Ramos (cell line): ENCODE data around the gene PADI2.

Source experiments
- in situ Hi-C: fragments of 300-500 bp; cut with MboI; formaldehyde crosslinking; loops from one replicate; pipeline ENCODE4 v1.14.3; 2022; ENCODE audit warnings: low sequenced_read_pairs; ENCODE audit not compliant: unreplicated experiment

PADI2 gene

DNA sequence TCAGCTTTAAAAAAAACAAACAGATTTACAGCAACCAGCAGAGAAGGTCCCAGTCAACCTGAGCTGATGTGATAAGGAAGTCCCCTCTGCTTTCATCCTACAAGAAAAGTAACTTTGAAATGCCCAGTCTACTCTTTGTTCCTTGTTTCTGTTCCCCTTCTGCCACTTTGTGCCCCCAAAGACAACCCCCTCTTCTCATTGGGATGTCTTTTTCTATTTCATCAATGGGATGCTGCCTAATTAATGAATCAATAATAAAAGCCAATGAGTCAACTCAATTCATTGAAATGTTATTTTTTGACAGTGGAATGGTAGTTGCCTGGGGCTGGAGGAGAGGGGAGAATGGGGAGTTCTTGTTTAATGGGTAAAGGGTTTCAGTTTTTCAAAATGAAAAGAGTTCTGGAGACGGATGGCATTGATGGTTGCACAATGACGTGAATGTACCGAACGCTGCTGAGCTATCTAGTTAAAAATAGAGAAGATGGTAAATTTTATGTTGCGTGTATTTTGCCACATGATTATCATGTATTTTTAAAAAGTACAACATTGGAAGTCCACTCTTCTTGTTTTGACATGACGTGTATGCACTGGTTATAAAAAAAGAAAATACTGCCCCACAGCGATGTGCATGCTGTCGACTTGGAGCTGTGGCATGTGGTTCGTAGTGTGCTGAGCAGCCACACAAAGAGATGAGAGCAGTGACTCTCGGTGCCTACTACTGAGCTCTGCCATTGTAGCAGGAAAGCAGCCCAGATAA lies 22.4 kb upstream of the PADI2 start:
- in situ Hi-C loops = no loop called here

DNA sequence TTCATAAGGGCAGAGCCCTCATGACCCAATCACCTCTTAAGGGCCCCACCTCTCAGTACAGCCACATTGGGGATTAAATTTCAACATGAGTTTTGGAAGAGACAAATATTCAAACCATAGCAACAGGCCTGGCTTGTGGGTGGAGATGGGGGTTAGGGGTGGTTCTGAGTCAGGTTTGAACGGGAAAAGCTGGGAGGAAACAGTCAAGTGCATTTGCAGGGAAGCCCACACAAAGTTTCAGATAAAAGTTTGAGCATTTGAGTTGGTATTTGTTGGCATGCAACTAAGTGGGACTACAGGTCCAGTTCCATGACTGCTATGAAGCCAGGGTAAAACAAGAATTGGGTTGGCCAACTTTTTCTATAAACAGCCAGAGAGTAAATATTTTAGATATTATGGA lies 21.0 kb upstream of the PADI2 start:
- in situ Hi-C loops = no loop called here

DNA sequence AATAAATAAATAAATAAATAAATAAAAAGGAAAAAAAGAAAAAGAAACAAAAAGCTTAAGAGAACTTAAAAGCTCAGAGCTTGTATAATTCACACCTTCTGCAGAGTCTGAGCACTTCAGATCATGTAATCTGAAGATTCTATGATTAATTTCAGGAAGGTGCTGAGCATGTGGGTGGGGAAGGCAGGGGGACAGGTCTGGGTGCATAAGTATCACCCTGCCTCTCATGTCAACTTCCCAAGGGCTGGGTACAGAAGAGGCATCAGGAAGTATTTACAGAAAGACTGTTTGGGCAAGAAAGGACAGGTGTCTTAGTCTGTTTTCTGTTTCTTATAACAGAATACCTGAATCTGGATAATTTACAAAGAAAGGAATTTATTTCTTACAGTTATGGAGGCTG lies 20.4 kb upstream of the PADI2 start:
- in situ Hi-C loops = no loop called here

DNA sequence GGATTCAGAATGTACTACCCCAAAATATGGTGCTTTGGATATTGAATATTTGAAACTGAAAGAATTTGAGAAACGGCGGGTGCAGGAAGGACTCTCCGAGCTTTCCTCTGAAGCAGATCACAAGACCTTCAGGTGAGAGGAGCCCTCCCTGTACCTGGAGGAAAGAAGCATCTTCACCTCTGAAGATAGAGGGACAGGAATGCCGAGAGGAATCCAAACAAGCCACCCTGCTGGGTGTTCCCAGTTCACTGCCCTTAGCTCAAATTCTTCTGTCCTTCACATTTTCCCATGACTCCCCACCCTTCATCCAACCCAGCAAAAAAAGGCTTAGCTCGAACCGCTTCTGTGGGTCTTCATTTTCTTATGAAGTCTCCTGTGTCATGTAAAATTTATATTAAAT lies 18.2 kb upstream of the PADI2 start:
- in situ Hi-C loops = no loop called here

DNA sequence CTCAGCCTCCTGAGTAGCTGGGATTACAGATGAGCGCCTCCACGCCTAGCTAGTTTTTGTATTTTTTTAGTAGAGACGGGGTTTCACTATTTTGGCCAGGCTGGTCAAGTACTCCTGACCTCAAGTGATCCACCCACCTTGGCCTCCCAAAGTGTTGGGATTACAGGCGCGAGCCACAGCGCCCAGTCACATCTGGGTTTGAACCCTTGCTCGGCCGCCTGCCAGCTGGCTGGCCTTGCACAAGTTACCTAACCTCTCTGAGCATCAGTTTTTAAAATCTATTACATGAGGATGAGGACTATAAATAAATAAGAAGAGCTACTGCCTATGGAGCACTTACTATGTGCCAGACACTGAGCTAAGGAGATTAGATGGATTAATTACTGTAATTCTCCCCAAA lies 17.7 kb upstream of the PADI2 start:
- in situ Hi-C loops = no loop called here

DNA sequence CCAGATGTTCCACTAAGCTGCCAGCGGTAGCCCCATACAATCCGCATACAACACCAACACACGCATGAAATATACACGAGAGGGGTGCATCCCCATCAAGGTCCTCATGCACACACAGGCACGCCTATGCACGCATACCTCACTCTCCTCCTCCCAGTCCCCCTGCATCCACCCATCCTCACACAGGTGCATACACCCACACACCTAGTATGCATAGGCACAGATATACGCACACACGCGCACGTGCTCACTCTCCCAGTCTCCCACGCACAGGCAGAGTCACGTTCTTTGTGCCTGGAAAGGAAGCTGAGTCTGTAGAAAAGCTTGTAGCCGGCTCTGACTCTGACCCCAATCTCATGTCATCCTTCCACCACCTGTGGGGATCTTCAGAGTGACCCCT lies 16.9 kb upstream of the PADI2 start:
- in situ Hi-C loops = no loop called here

DNA sequence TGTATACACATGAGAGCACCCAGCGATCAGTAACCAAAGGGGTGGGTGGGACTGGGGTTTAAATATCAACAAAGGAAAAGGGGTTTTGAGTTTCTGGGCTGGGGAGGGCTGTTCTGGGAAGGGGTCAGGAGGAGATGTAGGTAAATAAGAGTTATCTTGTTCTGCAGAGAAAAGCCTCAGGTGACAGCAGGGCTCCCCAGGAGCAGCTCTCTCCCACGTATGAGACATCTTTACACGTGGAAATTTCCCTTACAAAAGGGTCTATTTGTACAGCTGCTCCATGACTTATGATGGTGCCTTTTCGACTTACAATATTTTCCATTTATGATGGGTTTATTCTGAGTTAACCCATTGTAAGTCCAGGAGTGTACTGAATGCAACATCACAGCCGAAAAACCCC lies 16.3 kb upstream of the PADI2 start:
- in situ Hi-C loops = no loop called here

DNA sequence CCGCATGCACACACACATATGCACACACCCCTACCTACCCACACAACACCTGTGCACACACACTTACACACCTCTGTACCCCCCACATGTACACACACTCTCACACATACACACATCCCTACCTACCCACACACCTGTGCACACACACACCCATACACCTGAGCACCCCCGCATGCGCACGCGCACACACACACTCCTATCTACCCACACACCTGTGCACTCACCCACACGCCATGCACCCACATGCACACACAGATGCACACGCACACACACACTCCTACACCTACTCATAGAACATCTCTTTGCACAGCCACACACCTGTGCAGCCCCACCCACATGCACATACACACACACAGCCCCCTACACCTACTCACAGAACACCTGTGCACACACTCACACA lies 15.5 kb upstream of the PADI2 start:
- in situ Hi-C loops = no loop called here

DNA sequence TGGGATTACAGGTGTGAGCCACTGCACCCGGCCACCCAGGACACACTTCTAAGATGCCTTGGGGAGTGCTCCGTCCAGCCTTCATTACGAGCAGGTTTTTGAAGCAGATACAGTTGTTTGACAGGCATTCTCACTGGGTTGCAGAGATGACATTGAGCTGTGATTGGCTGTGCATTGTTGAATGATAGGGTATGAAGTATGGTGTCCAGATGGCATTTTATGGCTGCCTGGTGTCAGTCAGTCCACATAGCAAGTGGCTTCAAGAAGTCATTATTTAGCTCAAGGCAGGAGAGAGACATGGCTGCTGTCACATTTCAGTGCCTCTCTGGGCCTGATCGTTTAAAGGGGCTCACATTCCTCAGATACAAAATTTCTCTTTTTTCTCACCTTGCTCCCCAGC lies 14.8 kb upstream of the PADI2 start:
- in situ Hi-C loops = no loop called here

DNA sequence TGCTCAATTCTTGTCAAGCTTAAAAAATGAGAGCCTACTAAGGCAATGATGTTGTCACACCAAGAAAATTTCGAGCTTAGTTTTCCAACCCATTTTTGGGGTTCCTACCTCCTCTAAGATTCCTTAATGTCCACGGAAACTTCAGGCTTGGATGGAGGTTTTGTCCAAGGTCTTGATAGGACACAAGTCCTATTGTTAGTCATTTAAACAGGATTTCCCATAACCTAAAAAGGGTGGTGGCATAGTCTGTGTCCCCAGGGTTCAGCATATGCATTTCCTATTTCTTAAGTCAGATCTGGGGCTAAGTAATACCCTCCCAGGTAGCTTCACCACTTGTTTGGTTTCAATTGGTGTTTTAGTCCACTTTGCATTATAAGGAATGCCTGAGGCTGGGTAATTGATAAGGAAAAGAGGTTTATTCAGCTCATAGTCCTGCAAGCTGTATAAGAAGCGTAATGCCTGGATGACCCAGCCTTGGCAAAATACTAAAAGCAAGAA lies 10.9 kb upstream of the PADI2 start:
- in situ Hi-C loops = no loop called here

DNA sequence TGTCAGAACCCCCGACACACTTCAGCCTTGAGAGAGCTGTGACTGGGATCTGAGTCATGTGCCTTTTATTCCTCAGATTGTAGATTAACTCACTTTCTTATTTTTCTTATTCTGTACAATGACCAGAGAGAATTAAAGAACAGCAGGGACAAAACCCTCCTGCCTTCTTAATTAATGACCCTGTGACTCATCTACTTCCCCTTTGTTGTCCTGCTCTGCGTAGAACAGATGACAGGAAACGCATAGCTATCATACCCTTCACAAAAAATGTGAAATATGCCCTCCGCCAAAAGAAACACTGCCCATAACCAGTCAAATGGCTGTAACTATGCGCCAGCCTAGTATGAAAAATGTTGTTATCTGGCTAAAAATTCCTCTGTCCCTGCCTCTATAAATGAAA lies 9.1 kb upstream of the PADI2 start:
- in situ Hi-C loops = loop anchor here (5.0 kb wide), 1 partner anchor 104 kb away; no protein-coding TSS in a partner anchor

DNA sequence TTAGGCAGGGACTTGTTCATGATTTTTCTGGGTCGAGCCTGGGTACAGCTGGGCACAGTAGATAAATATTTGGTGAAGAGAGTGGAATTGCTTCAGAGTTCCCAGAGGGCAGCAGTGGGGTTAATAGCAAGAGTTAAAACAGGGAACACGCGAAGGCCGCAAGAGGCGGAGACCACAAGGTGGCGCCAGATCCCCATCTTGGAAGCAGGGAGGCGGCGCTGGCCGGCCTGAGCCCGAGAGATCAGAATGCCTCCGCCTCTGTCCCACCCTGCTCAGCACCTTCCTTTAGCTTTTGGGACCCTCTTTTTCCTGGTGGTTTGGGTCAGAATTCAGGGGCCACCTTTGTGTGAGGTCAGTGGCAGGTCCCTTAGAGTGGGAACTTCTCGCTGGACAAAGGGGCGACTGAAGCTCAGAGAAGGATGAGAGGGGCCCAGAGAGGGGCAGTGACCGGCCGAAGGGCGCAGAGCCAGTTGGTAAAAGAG lies 6.5 kb upstream of the PADI2 start:
- in situ Hi-C loops = loop anchor here (5.0 kb wide), 1 partner anchor 107 kb away; no protein-coding TSS in a partner anchor

DNA sequence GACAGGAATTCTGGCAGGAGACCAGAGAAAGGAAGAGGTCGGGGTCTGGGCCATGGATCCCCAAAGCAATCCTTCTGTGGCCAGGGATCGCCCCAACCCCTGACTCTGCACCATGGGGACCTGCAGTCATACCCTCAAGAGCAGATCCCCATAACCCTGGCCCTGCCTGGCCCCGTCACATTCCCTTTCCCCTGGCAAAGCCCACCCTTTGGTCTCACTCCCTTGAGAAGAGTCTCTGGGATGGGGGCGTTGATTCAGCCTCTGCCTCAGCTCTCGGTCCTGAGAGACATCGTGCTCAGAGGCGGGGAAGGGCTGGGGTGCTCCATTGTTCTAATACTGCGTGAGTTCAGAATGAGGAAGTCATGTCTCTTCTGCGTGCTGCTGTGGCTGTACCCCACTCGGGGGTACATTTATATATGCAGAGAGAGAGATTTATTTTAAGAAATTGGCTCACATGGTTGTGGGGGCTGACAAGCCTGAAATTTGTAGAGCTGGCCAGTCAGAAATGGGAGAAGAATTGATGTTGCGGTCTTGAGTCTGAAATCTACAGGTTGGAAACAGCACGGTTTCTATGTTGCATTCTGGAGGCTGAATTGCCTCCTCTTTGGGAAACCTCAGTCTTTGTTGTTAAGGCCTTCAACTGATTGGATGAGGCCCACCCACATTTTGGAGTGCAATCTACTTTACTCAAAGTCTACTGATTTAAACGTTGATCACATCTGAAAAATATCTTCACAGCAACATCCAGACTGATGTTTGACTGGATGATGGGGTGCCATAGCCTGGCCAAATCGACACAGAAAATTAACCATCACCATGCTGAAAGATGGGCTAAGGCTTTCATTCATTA lies 4.2 kb upstream of the PADI2 start:
- in situ Hi-C loops = no loop called here

DNA sequence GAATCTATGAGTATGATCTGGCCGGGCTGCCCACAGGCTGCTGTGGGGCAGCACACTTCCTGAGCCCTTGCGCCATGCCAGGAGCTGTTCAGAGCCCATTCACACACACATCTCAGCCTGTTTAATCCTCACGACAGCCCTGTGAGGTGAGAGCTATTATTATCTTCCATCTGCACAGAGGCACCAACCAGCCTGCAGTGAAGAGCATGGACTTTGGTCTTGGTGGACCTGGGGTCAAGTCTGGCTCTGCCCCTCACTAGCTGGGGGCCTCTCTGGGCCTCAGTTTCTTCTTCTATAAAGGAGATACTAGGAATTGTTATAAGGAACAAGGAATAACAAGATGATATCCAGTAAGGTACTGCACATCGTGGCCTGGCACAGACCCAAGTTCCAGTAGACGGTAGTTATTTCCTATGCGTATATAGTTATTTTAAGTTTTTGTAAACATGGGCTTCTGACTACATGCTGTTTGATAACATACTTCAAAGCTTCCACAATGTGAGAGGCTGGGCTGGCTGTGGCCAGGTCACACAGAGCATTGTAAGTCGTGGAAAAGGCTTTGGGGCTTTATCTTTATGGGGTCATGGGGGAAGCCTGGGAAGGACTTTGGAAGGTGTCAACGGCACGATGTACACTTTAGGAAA lies 3.4 kb upstream of the PADI2 start:
- in situ Hi-C loops = no loop called here

DNA sequence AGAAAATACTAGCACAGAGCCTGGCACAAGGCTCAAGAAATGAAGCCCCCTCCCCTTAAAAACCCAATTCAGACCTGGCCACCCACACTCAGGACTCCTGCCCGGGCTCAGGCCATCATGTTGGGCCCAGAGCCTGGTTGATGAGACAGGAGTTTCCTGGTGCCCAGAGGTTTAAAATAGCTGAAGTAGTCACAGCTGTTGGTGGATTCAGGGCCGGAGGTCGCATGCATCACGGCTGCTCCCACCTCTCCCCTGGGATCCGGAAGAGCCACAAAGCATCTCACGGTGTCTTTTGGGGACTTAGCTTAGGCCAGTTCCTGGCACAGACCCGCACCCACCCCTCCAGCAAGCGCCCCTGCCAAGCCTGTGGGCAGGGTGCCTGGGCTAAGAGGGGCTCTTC lies 2.6 kb upstream of the PADI2 start:
- in situ Hi-C loops = no loop called here

DNA sequence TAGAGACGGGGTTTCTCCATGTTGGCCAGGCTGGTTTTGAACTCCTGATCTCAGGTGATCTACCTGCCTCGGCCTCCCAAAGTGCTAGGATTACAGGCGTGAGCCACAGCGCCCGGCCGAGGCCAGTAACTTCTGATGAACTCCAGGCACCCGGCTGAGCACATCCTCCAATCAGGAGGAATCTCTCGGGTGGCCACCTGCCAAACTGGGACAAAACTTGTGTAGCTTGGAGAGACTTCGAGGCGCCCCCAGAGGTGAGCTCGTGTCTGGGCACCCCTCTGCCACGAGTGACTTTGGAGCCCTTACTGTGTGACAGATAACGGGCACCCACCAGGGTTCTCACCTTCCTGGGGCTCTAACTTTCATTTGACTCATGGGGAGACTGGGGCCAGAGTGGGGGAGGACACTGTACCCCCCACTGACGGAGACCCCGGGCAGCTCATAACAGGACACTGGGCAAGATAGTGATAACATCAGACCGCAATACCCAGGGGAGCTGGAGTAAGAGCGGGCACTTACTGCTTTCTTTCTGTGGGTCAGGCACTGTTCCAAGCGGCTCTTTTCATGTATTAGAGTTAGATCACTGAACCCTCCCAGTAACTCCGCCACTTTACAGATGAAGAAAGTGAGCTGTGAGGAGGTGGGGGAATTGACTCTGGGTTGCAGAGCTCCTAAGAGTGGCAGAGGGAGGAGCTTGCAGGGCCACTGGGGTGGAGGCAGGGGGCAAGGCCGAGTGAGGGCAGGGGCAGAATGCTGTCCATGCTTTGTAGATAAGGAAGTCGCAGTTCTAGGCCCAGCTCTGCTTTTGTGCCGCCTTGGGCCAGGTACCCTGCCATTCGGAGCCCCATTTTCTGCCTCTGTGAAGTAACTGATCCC lies 1.9 kb upstream of the PADI2 start:
- in situ Hi-C loops = no loop called here

DNA sequence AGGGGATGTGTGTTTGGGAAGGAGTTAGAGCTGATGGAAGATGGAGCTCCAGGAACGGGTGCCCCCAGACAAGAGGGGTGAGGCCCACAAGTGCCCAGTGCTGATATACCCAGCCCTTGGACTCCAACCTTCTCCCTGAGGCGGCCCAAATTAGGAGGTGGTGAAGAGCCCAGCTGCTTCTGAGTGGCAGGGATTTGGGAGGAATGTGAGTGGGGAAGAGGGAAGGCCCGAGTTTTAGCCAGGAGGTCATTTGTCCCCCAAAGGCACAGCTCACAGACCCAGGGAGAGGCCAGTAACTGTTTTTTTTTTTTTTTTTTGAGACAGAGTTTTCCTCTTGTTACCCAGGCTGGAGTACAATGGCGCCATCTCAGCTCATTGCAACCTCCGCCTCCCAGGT lies 1.2 kb upstream of the PADI2 start:
- in situ Hi-C loops = no loop called here

DNA sequence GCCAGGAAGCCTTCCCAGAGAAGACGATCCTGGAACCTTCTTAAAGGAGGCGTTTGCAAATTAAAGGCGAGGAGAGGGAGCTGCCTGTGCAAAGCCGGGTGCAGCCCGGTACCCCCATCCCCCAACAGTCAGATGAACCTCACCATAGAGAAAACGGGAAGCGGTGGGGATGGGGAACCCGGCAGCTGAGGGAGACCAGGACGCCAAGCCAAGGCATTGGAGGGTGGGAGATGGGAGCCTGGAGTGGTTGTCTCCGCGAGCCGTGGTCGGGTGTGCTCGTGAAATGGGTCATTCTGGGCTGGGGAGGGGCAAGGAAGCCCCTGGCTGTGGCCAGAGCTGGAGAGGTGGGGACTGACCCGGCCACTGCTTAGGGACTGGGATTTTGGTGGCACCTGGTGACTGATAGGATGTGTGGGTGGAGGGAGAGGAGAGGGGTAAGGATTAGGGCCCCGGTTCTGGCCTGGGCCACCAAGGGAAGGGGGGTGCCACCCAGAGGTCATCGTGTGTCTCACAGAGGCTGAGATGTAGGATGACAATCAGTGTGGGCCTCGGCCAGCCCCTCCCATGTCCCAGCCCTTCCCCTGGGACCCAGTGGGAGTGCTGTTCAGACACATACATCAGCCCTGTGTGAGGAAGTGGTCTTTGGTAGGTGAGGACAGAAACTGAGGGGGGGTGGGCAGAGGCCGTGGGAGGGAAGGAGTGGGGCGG lies 676 bp upstream of the PADI2 start:
- in situ Hi-C loops = no loop called here

DNA sequence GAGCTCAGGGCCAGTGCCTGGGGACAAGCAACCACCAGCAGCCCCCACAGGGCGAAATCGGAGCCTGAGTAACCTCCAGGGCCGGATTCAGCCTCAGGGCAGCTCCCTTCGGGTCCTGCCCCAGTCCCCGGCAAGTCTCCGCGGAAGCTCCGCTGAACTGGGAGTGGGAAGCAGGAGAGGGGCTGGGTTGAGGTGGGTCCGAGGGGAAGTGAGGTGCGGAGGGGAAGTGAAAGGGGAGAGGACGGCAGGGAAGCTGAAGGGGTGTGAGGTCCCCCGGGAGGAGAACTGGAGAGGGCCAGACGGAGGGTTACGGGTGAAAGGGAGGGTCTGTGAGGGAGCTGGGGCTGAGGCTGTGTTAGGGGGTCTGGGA lies 560 bp downstream of the PADI2 start:
- in situ Hi-C loops = no loop called here
